ENCODE data around the gene TREH.
"Not testable (repeated sequence)": the region's sequence is repeated elsewhere in the genome, so short reads cannot be mapped to it uniquely, and the experiment has no call there.

The TREH gene, protein sequence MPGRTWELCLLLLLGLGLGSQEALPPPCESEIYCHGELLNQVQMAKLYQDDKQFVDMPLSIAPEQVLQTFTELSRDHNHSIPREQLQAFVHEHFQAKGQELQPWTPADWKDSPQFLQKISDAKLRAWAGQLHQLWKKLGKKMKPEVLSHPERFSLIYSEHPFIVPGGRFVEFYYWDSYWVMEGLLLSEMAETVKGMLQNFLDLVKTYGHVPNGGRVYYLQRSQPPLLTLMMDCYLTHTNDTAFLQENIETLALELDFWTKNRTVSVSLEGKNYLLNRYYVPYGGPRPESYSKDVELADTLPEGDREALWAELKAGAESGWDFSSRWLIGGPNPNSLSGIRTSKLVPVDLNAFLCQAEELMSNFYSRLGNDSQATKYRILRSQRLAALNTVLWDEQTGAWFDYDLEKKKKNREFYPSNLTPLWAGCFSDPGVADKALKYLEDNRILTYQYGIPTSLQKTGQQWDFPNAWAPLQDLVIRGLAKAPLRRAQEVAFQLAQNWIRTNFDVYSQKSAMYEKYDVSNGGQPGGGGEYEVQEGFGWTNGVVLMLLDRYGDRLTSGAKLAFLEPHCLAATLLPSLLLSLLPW
- total RNA-seq, result 0 reads per million in 4 donors

DNA sequence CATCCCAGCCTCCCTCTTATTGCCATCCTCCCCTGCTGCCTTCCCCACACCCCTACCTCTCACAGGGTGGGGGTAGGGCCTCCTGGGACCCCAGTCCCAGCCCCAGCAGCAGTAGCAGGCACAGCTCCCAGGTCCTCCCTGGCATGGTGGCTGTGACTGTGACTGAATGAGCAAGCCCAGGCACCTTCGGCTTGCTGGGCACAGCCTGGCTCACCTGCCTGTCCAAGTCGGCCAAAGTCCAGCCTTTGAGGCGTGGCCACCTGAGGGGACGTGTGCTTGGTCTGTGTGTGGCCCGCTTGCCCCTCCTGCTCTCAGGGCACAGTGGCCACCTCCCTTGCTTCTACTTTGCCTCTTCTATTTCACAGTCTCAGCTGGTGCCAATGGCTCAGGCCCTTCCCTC is at the start of gene TREH:
TSS of gene TREH (minus strand) at position 168 of the 400 bp plus-strand sequence. CDS start at position 145, 23 bp downstream.
- no peak for DNase-seq

DNA sequence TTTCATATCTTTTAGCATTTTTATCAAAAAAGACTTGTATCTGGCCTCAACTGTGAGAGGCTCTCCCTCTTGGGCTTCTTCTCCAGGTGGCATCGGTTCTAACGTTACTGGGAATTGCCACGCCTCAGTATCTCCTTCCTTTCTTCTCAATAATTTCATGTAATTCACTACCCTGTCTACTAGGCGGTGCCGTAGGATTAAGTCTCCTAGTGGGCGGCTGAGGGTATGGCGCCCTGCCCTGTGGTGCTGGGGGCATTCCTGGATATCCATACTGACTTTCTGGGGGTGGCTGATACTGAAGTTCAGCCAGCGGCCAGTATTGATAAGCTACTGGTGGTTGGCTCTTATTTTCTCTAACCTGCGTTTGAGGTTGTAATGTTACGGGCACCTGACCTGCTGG is 48.7 kb upstream of the TREH start:
- not testable (repeated sequence) for DNase-seq

DNA sequence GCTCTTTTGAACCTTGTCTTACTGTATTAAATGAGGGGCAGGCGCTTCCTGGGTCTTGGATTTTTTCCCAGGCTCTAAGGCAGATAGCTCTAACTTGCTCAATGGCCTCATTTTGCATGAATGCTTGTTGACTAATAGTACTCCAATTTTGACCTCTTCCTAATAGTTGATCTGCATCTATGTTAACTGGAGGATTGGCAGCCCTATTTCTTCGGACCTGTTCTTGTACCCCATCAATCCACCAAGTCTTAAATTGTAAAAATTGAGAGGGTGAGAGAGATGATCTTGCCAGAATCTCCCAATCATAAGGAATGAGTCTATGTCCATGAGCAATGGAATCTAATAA is 48.2 kb upstream of the TREH start:
- not testable (repeated sequence) for DNase-seq

DNA sequence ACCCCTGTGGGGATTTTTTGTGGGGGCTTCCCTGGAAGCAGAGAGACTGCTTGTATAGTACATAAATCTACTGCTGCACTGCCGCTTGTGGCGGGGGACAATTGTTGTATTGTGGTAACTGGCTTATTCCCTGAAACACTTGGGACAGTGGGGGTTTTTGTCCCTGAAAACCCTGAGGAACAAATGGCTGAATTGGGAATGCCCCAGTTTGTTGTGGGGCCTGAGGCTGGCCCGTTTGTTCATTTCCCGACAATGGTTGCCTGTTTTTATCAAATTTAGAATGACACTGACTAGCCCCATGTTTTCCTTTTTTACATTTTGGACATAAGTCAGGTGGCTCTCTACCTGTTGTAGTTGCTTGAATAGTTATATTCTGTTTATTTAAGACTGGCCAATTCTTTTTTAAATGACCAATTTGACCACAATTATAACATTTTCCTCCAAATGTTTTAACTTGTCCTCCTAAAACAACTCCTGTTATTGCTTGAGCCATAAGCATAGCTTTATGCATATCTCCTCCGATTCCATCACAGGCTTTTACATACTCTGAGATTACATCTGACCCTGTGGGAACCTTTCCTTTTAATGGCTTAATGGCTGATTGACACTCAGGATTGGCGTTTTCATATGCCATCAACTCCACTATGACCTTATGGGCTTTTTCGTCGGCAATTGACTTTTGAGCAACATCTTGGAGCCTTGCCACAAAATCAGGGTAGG is 47.7 kb upstream of the TREH start:
- DNase-seq, result not testable (repeated sequence)

DNA sequence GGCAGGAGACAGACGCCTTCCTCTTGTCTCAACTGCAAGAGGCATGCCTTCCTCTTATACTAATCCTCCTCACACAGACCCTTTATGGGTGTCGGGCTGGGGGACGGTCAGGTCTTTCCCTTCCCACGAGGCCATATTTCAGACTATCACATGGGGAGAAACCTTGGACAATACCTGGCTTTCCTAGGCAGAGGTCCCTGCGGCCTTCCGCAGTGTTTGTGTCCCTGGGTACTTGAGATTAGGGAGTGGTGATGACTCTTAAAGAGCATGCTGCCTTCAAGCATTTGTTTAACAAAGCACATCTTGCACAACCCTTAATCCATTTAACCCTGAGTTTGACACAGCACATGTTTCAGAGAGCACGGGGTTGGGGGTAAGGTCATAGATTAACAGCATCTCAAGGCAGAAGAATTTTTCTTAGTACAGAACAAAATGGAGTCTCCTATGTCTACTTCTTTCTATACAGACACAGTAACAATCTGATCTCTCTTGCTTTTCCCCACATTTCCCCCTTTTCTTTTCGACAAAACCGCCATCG is 42.1 kb upstream of the TREH start:
- not testable (repeated sequence) for DNase-seq

DNA sequence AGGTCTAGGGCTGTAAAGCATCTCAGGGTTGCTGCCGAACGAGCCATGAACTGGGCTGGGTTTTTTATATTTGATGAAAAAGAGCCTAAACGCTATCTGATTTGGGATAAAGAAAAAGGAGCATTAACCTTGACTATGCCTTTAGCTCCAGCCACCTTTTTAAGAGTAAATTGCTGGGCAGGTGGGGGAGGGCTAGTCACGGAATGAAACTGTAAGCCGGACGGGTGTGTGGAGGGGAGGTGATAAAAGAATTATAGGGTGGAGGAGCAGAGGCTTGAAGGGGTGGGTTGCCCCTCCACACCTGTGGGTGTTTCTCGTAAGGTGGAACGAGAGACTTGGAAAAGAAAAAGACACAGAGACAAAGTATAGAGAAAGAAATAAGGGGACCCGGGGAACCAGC is 41.3 kb upstream of the TREH start:
- DNase-seq, result not testable (repeated sequence)

DNA sequence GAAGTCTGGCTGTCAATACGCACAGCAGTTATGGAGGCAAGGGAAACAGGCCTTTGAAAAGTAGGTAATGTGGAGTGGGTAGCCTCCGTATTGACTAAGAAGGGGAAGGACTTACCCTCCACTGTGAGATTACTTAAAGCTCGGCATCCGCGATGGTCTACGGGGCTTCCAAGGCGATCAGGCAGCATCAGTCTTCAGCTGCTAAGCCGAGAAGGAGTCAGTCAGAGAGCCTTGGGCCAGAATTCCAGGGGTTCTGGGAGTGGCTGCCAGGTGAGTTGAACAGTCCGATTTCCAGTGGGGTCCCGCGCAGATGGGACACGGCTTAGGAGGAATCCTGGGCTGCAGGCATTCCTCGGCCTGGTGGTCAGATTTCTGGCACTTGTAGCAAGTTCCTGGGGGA is 40.6 kb upstream of the TREH start:
- not testable (repeated sequence) for DNase-seq

DNA sequence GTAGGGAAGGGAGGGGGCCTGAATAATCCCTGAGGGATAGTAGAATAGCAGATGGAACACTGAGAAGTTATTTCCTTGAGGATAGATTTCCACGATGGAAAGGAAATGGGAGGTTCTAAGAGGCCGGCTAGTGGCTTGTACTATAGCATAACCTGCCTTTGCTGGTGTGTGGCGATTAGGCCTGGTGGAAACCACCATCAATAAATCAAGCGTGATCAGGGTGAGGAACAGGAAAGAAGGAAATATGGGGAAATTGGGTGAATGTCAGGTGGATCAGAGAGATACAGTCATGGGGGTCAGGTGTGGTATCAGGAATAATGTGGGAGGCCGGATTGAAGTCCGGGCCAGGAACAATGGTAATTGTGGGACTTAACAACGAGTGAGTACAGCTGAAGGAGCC is 39.1 kb upstream of the TREH start:
- not testable (repeated sequence) for DNase-seq

DNA sequence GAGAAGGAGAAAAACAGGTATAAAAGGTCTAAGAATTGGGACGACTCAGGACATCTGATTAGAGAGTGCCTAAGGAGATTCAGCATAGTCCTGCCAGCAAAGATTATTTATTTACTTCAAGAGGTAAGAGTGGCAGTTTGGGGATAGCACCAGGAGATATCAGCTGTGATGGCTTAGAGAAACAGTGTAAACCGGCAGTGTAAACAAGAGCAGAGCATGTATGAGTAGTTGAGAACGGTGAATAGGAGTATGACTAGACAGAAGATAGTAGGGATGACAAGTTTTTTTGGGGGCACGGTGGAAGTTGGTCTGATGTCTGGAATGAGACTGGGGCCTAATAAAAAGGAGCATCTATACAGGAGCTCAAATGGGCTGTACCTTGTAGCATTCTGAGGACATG is 38.3 kb upstream of the TREH start:
- DNase-seq, result not testable (repeated sequence)

DNA sequence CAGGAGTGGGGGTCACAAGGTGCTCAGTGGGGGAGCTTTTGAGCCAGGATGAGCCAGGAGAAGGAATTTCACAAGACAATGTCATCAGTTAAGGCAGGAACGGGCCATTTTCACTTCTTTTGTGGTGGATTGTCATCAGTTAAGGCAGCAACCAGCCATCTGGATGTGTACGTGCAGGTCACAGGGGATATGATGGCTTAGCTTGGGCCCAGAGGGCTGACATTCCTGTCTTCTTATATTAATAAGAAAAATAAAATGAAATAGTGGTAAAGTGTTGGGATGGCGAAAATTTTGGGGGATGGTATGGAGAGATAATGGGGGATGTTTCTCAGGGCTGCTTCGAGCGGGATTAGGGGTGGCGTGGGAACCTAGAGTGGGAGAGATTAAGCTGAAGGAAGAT is 37.8 kb upstream of the TREH start:
- DNase-seq, result not testable (repeated sequence)

DNA sequence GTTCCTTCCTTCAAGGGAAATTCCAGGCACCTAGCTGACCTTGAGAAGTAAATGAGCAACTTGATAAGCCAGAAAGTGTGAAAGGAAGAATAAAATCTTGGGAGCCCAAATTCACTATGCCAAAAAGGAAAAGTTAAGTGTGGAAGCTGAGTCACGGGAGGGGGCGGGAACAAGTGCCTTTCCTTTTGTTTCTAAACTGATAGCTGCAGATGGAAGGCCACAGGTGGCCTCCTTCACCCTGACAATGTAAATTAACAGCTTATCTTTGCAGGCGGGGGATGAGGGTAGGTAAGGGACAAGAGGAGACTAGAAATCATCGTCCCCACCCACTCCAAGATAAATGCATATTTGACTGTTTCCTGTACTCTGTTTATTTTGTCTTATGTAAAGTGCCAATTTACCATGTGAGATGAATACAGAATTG is 36.4 kb upstream of the TREH start:
- no peak for DNase-seq

DNA sequence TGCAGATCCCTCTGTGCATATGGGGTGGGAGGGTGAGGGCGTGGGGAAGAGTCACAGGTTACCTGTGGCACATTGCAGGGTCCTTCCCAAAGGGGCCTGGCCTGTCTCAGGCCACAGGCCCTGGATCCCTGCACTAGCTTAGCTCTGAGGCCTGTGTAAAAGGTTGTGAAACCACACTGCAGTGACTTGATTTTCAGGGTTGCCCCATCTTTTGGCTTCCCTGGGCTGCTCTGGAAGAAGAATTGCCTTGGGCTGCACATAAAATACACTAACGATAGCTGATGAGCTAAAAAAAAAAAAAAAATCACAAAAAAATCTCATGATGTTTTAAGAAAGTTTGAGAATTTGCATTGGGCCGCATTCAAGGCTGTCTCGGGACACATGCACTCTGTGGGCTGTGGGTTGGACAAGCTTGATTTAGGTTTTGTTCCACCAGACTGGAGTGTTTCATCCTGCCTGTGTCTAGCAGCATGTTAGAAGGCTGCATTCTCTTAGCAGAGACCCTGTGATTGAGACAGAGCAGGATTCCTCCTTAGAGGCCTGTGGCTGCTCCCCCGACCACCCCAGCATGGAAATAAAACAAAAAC is 35.9 kb upstream of the TREH start:
- no peak for DNase-seq

DNA sequence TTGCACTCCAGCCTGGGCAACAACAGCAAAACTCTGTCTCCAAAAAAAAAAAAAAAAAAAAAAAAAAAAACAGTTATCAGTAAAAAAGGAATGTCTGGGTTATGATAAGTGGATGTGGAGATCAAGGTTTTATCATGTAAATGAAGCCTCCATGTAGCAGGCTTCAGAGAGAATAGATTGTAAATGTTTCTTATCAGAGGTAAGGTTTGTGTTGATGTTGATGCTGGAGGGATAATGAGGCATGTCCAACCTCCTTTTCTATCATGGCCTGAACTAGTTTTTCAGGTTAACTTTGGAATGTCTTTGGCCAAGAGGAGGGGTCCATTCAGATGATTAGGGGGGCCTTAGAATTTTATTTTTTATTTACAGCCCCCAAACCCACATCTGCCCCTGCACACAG is 35.4 kb upstream of the TREH start:
- no peak for DNase-seq

DNA sequence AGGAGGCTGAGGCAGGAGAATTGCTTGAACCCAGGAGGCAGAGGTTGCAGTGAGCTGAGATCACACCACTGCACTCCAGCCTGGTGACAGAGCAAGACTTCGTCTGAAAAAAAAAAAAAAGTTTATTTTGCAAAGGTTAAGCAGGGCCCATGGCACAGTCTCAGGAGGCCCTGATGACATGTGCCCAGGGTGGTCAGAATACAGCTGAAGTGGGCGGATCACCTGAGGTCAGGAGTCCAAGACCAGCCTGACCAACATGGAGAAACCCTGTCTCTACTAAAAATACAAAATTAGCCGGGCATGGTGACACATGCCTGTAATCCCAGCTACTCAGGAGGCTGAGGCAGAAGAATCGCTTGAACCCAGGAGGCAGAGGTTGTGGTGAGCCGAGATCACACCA is 35.0 kb upstream of the TREH start:
- DNase-seq, result not testable (repeated sequence)

DNA sequence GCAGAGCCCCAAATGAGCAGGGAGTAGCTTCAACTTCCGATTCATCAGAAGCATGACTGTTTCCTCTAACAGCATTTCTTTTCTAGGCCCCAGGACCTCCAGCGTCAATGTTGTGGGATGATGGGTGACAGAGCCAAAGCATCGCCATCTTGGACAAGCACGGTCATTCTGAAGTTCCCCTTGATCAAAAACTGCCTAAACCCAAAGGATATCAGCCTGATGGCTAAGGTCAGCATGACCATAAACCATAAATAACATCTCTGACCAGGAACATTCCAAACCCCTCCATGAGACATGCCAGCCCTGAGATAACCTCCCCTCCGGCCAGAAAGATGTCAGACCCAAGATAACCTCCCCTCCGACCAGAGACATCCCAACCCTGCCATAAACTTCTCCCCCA is 28.8 kb upstream of the TREH start:
- DNase-seq, result no peak

DNA sequence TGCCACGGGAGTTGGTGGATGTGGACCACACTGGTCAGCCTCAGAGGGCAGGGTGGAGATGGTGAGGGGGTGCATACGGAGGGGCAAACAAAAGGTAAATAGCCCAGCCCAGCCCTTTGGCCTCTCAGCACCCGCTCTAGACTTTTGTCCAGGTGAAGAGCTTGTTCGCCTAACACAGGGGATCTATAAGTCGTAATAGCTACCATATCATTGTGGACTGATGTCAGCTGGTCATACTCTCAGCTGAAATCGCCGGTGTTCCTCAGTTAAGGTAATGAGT is 27.0 kb upstream of the TREH start:
- no peak for DNase-seq

DNA sequence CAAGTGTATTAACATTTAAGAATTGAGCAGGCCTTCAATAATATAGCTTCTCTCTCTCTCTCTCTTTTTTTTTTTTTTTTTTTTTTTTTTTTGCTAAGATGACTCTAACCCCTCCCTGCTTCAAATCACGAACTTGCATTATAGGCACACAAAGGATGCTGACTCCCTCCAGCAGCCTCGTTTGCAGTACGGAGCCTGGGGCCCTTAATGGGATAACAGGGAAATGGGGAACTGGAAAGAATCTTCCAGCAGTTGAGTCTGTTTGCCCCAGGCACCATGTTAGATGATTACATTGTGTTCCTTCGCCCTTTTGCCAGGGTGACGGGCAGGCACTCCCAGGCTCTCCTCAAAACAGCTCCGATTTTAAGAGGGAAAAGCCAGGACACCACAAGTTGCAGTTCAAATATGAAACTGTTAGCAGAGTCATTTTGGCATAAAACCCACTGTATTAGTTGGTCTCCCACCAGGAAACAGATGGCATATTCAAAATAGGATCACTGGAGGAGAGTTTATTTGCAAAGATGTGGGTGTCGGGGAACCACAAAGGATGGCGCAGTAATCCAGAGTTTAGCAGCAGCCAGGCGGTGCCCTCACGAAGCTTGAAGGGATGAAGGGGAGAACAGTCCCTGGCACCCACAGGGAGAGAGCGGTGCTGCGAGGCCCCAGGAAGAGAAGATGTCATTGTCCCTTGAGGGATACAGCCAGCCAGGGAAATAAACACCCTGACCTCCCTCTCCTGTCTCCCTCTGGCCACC is 26.5 kb upstream of the TREH start:
- DNase-seq, result no peak

DNA sequence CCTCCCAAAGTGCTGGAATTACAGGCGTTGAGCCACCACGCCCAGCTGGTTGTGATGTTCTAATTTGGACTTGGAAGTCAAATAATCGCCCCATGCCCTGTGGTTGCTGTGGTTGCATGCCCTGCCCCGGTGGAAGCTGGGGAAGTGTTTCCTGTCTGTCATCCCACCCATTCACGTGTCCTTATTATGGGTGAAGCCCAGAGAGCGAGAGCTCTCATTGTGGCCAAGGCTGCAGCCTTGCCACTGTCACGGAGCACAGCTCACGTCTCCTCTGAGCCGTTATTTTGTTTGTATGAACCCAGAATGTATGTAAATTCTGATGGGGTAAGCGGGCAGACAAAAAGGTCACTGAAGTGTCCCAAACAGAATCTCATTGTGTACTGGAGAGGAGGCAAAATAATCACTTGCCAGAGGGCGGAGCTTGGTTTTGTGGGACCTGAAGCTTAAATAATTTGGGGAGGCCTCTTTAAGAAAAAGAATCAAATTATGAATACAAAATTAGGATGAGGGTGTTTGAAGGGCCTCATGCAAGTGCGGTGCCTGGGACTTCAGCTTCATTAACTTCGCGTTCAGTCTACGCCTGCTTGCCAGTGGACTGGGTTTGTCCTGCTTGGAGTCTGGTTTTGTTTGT is 25.8 kb upstream of the TREH start:
- DNase-seq, result peak in 2 of 5 donors; percentile 21 to 42

DNA sequence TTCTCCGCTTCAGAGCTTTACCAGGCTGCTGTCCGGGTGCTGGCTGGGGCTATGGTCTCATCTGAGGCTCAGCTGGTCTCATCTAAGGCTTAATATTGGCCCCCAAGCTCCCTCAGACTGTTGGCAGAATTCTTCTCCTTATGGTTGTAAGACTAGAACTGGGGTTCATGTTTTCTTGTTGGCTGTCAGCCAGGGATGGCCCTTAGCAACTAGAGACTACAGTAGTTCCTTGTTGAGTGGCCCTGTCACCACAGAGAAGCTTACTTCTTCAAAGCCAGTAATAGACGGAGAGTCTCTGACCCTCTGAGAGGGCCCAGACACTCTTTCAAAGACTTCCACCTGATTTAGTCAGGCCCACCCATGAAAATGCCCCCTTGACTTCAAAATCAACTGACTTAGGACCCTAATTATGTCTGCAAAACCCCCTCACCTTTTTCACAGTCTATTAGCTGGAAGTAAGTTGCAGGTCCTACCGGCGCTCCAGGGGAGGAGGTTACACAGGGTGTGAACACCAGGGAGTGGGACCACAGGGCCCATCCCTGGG is 24.2 kb upstream of the TREH start:
- no peak for DNase-seq

DNA sequence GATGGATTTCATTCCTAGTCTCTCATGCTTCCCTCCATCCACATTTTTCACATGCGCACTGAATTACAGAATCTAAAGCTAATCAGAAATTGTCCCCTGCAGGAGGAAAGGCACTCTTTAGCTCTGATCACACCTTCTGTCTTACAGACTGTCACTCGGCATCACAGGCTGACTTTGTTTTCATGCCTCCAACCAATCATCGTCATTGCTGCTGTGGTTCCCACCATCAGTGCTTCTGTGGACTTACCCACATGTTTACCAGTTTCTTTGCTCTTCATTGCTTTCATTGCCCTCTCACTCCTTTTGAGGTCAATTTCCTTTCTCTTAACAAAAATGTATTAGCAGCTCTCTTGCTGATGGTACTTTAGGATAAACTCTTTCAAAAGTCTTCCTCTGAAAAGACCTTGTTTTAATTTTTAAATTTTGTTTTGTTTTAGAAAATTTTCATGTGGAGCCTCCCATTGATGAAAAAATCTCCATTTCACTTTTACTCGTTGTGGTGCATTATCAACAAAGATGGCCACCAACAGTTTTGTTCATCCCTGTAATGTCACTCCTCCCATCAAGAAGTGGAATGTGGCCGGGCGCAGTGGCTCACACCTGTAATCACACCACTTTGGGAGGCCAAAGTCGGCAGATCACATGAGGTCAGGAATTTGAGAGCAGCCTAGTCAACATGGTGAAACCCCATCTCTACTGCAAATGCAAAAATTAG is 20.2 kb upstream of the TREH start:
- DNase-seq, result peak in 4 of 5 donors; percentile 45 to 70 (median 52)

DNA sequence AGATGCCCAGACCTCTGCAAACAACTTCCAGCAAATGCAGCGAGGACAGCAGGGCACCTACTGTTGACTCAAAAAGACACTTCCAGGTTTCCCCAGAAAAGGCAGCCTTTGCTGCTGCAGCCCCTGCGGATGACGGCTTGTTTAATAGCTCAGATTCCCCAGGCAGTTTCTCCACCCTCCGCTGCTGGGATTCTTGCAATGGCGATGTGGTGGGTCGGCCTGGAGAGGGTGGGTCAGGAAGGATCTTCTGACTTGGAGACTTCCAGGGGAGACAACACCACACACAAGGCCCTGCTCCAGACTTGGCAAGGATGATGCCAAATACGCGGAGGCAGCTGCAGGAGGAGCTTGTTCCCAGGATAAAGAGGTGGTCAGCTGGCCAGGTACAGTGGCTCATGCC is 17.9 kb upstream of the TREH start:
- no peak for DNase-seq
